K562 (cell line): ENCODE data around the gene VPS33A. TPM values are rescaled to one million over a fixed set of nuclear protein-coding genes. Genes with fewer than 3 reads are reported as not detected.
A peak's percentile ranks its signal among the peaks of the same experiment; 100 is the strongest.

ENCODE experiments used
- CHCHD3 ChIP-seq: fragments of 250-450 bp; sonication (Bioruptor Pico); IDR thresholded peaks from 2 replicates; pipeline ENCODE4 v2.1.2; 2022; ENCODE audit warnings: mild to moderate bottlenecking
- CREB1 ChIP-seq, 2 experiments: sonication (generic) in 1 of 2; formaldehyde crosslinking in 1 of 2; IDR thresholded peaks; 2 replicates each; pipeline versions ENCODE4 v1.6.1 to v1.8.0; 2012 to 2022; ENCODE audit warnings: inconsistent platforms in 1 of 2, mild to moderate bottlenecking in 1 of 2, missing genetic modification reagents in 1 of 2, moderate library complexity in 1 of 2
- ESRRA ChIP-seq: fragments of 450-650 bp; IDR thresholded peaks from 2 replicates; pipeline ENCODE4 v1.6.1; 2014; ENCODE audit warnings: low read depth, mild to moderate bottlenecking, moderate library complexity, borderline replicate concordance
- ILF3 ChIP-seq: fragments of 450-650 bp; IDR thresholded peaks from 2 replicates; pipeline ENCODE4 v1.6.1; 2018; ENCODE audit warnings: antibody characterized with exemption, mild to moderate bottlenecking, moderate library complexity, borderline replicate concordance
- NEUROD1 ChIP-seq: fragments of 150-350 bp; IDR thresholded peaks from 2 replicates; pipeline ENCODE4 v1.6.1; 2014; ENCODE audit warnings: borderline replicate concordance, low read length, low read depth; ENCODE audit not compliant: partially characterized antibody
- NR2C2 ChIP-seq, 2 experiments: fragments of 200-800 bp in 1 of 2; sonication (Bioruptor generic) in 1 of 2; sonication (generic) in 1 of 2; formaldehyde crosslinking in 1 of 2; IDR thresholded peaks; 2 replicates each; pipeline versions ENCODE4 v1.6.1 to v1.8.0; 2016 to 2022; ENCODE audit warnings: mild to moderate bottlenecking in 1 of 2, missing compliant biosample characterization in 1 of 2, missing genetic modification characterization in 1 of 2, missing genetic modification reagents in 1 of 2
- RFX7 ChIP-seq: fragments of 250-450 bp; sonication (Bioruptor Pico); IDR thresholded peaks from 2 replicates; pipeline ENCODE4 v1.5.1; 2021; ENCODE audit warnings: mild to moderate bottlenecking
- SLC30A9 ChIP-seq: fragments of 250-450 bp; sonication (Bioruptor Pico); IDR thresholded peaks from 2 replicates; pipeline ENCODE4 v1.8.0; 2022; ENCODE audit warnings: mild to moderate bottlenecking, moderate library complexity
- U2AF2 ChIP-seq: fragments of 200-400 bp; formaldehyde crosslinking; optimal IDR thresholded peaks from 2 replicates; pipeline ENCODE3; 2017; ENCODE audit warnings: low read depth, mild to moderate bottlenecking, low read length
- ZBTB7A ChIP-seq: IDR thresholded peaks from 2 replicates; pipeline ENCODE4 v1.6.1; 2011; ENCODE audit warnings: low read depth, mild to moderate bottlenecking, low read length, moderate library complexity, borderline replicate concordance; ENCODE audit not compliant: control insufficient read depth
- ZKSCAN8 ChIP-seq: fragments of 200-800 bp; sonication (Bioruptor generic); IDR thresholded peaks from 2 replicates; pipeline ENCODE4 v1.6.1; 2016; ENCODE audit warnings: missing genetic modification characterization, missing compliant biosample characterization
- ZNF764 ChIP-seq: fragments of 250-450 bp; sonication (Bioruptor Pico); IDR thresholded peaks from 2 replicates; pipeline ENCODE4 v1.4.0; 2020; ENCODE audit warnings: low read depth, mild to moderate bottlenecking, moderate library complexity
- polyA plus RNA-seq, 8 experiments: library from polyadenylated mRNA; depleted of rRNA in 4 of 8; stranded (reverse) in 5 of 8; unstranded in 3 of 8; fragments of >200 nt; fragmentation: Nextera tagmentation in 2 of 8; fragmentation: Illumina TruSeq in 1 of 8; extraction: Ambion mirVana in 2 of 8; extraction: Trizol in 1 of 8; gene quantifications; 2 replicates each; pipeline versions ENCODE4 v1.2.1 to v1.2.3, GENCODE V29; 2011 to 2014; ENCODE audit warnings: inconsistent platforms in 1 of 8, missing spikeins in 1 of 8
- total RNA-seq, 7 experiments: library from RNA; depleted of rRNA in 6 of 7; stranded (reverse); fragments of >200 nt in 6 of 7; fragmentation: Illumina TruSeq in 2 of 7; extraction: Trizol in 2 of 7; gene quantifications; 2 replicates each; pipeline versions ENCODE4 v1.2.1 to v1.2.3, GENCODE V29; 2011 to 2021; ENCODE audit warnings: low replicate concordance in 1 of 7
- TF ChIP-seq, protein P1 (sequence below), 2 experiments: fragments of 450-650 bp in 1 of 2; sonication (generic) in 1 of 2; formaldehyde crosslinking in 1 of 2; IDR thresholded peaks in 1 of 2; conservative IDR thresholded peaks in 1 of 2; 2 replicates each; pipeline versions ENCODE4 v1.6.1 to v1.8.1; 2016 to 2023; ENCODE audit warnings: mild to moderate bottlenecking in 2 of 2, moderate library complexity in 2 of 2, inconsistent platforms in 1 of 2, missing genetic modification reagents in 1 of 2
- TF ChIP-seq, protein P2 (sequence below): fragments of 250-450 bp; sonication (Bioruptor Pico); IDR thresholded peaks from 2 replicates; pipeline ENCODE4 v1.4.0; 2020
- TF ChIP-seq, protein P3 (sequence below): fragments of 250-450 bp; sonication (Bioruptor Pico); IDR thresholded peaks from 2 replicates; pipeline ENCODE4 v1.8.0; 2022; ENCODE audit warnings: inconsistent platforms
- TF ChIP-seq, protein P4 (sequence below): IDR thresholded peaks from 2 replicates; pipeline ENCODE4 v1.6.1; 2011; ENCODE audit not compliant: insufficient read length; ENCODE audit errors: extremely low read depth

Gene VPS33A
- total and polyA plus RNA-seq, 9 of the 15 experiments (the other 6 are each of a cell fraction or from before 2014, with no cell fraction given): 10.6 to 34.3 (median 25.3) TPM

DNA sequence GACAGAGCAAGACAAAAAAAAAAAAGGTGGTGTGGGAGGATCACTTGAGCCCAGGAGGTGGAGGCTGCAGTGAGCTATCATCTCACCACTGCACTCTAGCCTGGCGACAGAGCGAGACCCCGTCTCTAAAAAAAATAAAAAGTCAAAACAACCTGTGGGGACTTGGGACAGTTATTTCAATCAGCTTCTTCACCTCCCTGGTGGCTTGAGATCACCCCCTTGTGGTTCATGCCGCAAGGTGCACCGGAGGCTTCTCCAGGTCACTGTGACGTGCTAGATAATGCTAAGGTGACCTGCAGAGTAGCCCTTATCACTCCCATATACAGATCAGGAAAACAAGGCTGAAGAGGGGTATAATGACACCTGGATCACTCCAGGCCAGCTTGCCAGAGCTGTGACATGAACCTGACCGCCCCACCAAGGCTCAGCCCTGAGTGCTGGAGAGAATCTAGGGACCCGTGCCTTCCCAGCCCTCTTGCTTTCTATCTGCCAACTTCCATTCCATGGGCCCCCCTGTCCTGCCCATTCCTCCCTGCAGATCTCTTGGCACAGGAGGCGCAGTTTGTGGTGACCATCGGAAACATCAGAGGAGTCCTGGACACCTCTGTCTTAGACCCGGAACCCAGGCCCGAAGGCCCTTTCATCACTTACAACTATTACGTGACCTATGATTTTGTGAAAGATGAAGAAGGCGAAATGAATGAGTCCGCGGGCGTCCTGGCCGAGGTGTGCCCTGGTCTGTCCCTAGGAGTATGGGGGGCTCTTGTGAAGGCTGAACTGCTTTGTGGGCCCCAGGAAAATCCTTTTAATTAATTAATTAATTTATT is 75.2 kb downstream of the VPS33A start (continued):
- TF ChIP-seq ZBTB7A: no peak
- TF ChIP-seq, protein P1, sequence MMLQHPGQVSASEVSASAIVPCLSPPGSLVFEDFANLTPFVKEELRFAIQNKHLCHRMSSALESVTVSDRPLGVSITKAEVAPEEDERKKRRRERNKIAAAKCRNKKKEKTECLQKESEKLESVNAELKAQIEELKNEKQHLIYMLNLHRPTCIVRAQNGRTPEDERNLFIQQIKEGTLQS (IDR thresholded peaks at IDR 0.05): no peak
- TF ChIP-seq, protein P1 (CRISPR knock-in tag; conservative IDR thresholded peaks at IDR 0.05): no peak
- no peak for TF ChIP-seq RFX7 (CRISPR knock-in tag)
- TF ChIP-seq NR2C2 (CRISPR knock-in tag; IDR thresholded peaks at IDR 0.05): no peak
- no peak for TF ChIP-seq NR2C2 (tag; IDR thresholded peaks at IDR 0.05)
- TF ChIP-seq, protein P2, sequence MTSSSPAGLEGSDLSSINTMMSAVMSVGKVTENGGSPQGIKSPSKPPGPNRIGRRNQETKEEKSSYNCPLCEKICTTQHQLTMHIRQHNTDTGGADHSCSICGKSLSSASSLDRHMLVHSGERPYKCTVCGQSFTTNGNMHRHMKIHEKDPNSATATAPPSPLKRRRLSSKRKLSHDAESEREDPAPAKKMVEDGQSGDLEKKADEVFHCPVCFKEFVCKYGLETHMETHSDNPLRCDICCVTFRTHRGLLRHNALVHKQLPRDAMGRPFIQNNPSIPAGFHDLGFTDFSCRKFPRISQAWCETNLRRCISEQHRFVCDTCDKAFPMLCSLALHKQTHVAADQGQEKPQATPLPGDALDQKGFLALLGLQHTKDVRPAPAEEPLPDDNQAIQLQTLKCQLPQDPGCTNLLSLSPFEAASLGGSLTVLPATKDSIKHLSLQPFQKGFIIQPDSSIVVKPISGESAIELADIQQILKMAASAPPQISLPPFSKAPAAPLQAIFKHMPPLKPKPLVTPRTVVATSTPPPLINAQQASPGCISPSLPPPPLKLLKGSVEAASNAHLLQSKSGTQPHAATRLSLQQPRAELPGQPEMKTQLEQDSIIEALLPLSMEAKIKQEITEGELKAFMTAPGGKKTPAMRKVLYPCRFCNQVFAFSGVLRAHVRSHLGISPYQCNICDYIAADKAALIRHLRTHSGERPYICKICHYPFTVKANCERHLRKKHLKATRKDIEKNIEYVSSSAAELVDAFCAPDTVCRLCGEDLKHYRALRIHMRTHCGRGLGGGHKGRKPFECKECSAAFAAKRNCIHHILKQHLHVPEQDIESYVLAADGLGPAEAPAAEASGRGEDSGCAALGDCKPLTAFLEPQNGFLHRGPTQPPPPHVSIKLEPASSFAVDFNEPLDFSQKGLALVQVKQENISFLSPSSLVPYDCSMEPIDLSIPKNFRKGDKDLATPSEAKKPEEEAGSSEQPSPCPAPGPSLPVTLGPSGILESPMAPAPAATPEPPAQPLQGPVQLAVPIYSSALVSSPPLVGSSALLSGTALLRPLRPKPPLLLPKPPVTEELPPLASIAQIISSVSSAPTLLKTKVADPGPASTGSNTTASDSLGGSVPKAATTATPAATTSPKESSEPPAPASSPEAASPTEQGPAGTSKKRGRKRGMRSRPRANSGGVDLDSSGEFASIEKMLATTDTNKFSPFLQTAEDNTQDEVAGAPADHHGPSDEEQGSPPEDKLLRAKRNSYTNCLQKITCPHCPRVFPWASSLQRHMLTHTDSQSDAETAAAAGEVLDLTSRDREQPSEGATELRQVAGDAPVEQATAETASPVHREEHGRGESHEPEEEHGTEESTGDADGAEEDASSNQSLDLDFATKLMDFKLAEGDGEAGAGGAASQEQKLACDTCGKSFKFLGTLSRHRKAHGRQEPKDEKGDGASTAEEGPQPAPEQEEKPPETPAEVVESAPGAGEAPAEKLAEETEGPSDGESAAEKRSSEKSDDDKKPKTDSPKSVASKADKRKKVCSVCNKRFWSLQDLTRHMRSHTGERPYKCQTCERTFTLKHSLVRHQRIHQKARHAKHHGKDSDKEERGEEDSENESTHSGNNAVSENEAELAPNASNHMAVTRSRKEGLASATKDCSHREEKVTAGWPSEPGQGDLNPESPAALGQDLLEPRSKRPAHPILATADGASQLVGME (CRISPR knock-in tag): no peak
- no peak for TF ChIP-seq U2AF2
- peak; percentile 58; the same call in 1 of the 2 replicates for TF ChIP-seq ESRRA
- no peak for TF ChIP-seq CREB1 (IDR thresholded peaks at IDR 0.05)
- peak; percentile 67; the same call in 1 of the 2 replicates for TF ChIP-seq CREB1 (CRISPR knock-in tag; IDR thresholded peaks at IDR 0.05)
- TF ChIP-seq NEUROD1: no peak
- TF ChIP-seq, protein P3, sequence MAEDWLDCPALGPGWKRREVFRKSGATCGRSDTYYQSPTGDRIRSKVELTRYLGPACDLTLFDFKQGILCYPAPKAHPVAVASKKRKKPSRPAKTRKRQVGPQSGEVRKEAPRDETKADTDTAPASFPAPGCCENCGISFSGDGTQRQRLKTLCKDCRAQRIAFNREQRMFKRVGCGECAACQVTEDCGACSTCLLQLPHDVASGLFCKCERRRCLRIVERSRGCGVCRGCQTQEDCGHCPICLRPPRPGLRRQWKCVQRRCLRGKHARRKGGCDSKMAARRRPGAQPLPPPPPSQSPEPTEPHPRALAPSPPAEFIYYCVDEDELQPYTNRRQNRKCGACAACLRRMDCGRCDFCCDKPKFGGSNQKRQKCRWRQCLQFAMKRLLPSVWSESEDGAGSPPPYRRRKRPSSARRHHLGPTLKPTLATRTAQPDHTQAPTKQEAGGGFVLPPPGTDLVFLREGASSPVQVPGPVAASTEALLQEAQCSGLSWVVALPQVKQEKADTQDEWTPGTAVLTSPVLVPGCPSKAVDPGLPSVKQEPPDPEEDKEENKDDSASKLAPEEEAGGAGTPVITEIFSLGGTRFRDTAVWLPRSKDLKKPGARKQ (CRISPR knock-in tag): no peak
- no peak for TF ChIP-seq ZKSCAN8 (CRISPR knock-in tag)
- TF ChIP-seq, protein P4, sequence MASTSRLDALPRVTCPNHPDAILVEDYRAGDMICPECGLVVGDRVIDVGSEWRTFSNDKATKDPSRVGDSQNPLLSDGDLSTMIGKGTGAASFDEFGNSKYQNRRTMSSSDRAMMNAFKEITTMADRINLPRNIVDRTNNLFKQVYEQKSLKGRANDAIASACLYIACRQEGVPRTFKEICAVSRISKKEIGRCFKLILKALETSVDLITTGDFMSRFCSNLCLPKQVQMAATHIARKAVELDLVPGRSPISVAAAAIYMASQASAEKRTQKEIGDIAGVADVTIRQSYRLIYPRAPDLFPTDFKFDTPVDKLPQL: no peak
- no peak for TF ChIP-seq ILF3
- TF ChIP-seq CHCHD3 (CRISPR knock-in tag): no peak
- TF ChIP-seq SLC30A9 (CRISPR knock-in tag): no peak
- TF ChIP-seq ZNF764: no peak
